ENCODE results near the gene GIGYF2.
"Not testable (repeated sequence)": the region's sequence is repeated elsewhere in the genome, so short reads cannot be mapped to it uniquely, and the experiment has no call there.

Gene GIGYF2

DNA sequence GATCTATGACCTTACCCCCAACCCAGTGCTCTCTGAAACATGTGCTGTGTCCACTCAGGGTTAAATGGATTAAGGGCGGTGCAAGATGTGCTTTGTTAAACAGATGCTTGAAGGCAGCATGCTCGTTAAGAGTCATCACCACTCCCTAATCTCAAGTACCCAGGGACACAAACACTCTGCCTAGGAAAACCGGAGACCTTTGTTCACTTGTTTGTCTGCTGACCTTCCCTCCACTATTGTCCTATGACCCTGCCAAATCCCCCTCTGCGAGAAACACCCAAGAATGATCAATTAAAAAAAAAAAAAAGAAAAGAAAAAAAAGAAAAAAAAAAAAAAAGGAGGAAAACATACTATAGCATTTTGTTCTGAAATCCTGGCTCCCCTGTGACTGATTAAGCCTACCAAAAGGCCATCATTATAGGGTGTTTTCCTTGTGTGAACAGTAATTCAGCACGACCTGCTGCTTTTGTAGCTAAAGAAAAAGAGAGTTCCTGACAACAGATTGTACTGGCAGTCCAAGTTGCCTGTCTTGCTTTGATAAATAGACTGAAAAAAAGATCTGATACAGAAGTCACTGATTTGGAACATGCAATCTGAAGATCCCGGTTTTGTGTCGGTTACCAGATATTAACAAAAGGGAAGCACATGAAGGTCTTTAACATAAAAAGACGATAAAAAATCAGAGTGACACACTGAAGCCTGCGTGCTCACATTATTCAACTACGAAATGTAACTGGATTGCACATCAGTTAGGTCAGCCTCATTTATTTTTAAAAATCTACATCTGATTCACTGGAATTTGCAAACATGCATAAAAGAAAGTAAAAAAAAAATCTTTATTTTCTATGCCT lies 210.0 kb downstream of the GIGYF2 start:
- H3K4me3 Mint-ChIP-seq, H3K36me3 Mint-ChIP-seq, H3K4me1 Mint-ChIP-seq, H3K27ac Mint-ChIP-seq: not testable (repeated sequence)
- Mint-ChIP-seq H3K9me3 (peaks cover 15% of the 10 kb centered on the region), H3K27me3 (peaks cover 15% of the 10 kb centered on the region)

DNA sequence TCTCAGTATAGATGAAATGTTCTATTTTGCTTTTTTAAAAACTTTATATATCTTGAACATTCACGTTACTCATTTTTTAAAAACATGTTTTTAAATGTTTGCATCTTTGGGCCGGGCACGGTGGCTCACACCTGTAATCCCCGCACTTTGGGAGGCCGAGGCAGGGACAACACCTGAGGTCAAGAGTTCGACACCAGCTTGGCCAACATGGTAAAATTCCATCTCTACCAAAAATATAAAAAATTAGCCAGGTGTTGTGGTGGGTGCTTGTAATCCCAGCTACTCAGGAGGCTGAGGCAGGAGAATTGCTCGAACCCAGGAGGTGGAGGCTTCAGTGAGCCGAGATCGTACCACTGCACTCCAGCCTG lies 210.6 kb downstream of the GIGYF2 start:
- not testable (repeated sequence) for H3K36me3 Mint-ChIP-seq, H3K4me1 Mint-ChIP-seq, H3K27ac Mint-ChIP-seq, H3K4me3 Mint-ChIP-seq
- H3K27me3 Mint-ChIP-seq, result peaks cover 15% of the 10 kb centered on the region
- peaks cover 15% of the 10 kb centered on the region for H3K9me3 Mint-ChIP-seq

GRCh38 chr2:232908695-232909094 lies 211.6 kb downstream of the GIGYF2 start:
- peaks cover 18% of the 10 kb centered on the region for H3K27me3 Mint-ChIP-seq
- H3K4me1 Mint-ChIP-seq, result no peaks in the 10 kb centered on the region
- H3K27ac Mint-ChIP-seq, result no peak overlapping the region
- peaks cover 19% of the 10 kb centered on the region for H3K9me3 Mint-ChIP-seq
- H3K4me3 Mint-ChIP-seq, result no peak overlapping the region
- H3K36me3 Mint-ChIP-seq, result peaks cover 4% of the 10 kb centered on the region

Data from activated naive CD4-positive, alpha-beta T cell treated with anti-CD3 and anti-CD28 coated beads, Interleukin-2, amount 50 U/mL, for 24 hours (primary cell).